ENCODE results near the gene PHYHD1. TPM values are rescaled to one million over a fixed set of nuclear protein-coding genes. Genes with fewer than 3 reads are reported as not detected.

PHYHD1 gene
- total RNA-seq (2014; rRNA removed; shearing (Covaris generic)) (69.0 and 83.5 TPM in 2 replicates), total RNA-seq (2022) (132 and 150 TPM in 2 replicates), Bru-seq, nascent RNA (percentile 68 among the genes with signal in this experiment), BruChase-seq, experiment 1, labeled RNA remaining after a 6-hour chase (percentile 80 among the genes with signal in this experiment), BruChase-seq, experiment 2, labeled RNA remaining after a 2-hour chase (percentile 74 among the genes with signal in this experiment)
- long read RNA-seq, transcript PHYHD1-201 (12 exons, 1,599 nt): minor isoform, 15 of 157 reads
- long read RNA-seq, transcript PHYHD1-203 (13 exons, 2,133 nt): major isoform, 47 of 157 reads
- long read RNA-seq, partial matches to known transcripts: 17 of 157 reads
- long read RNA-seq, other reads (novel, unspliced or antisense): 77 of 157 reads

GRCh38 chr9:128920381-128921058, at the start of gene PHYHD1:
PHYHD1 (plus strand) TSS chr9:128920982; CDS start chr9:128922324, 1,342 bp downstream.
- H3K27ac ChIP-seq (ENCODE audit: low read depth, low read length, poor library complexity, severe bottlenecking): peak within 1 kb of the TSS; percentile 98
- CTCF ChIA-PET (ENCODE audit: unreplicated experiment): interaction anchor here (1.2 kb wide), 1 partner anchor 38 kb away, joined by 4 read pairs; the partner anchor contains the start of genes KYAT1 and LRRC8A

GRCh38 chr9:128877852-128878251, 42.9 kb upstream of the PHYHD1 start:
- Histone ChIP-seq H2AFZ (ENCODE audit: low read length) (no peak overlapping the region), H3K4me3 (ENCODE audit: low read depth, low read length, poor library complexity, severe bottlenecking) (no peak overlapping the region), H4K20me1 (ENCODE audit: insufficient read depth, low read length) (no peaks in the 10 kb centered on the region), H3K4me1 (ENCODE audit: insufficient read depth, low read length, poor library complexity, severe bottlenecking) (peaks cover 26% of the 10 kb centered on the region), H3K27ac (ENCODE audit: low read depth, low read length, poor library complexity, severe bottlenecking) (no peak overlapping the region), H3K9me2 (ENCODE audit: insufficient read depth, low read length) (no peaks in the 10 kb centered on the region), H3K4me2 (ENCODE audit: low read length) (no peak overlapping the region), H3K36me3 (ENCODE audit: insufficient read depth, low read length) (peaks cover 11% of the 10 kb centered on the region; the same call in 1 of the 2 replicates), H3K79me2 (ENCODE audit: insufficient read depth, low read depth, low read length) (peaks cover 51% of the 10 kb centered on the region), H3K9me3 (ENCODE audit: low read length) (no peaks in the 10 kb centered on the region)
- CTCF ChIA-PET (ENCODE audit: unreplicated experiment): interaction anchor here (1.0 kb wide), 2 partner anchors 15 to 51 kb away, joined by 4 to 5 read pairs; no protein-coding TSS in a partner anchor
- BruUV-seq (replicated peaks): no TSS peak
- intact Hi-C loops (cut with micrococcal nuclease; ENCODE audit: unreplicated experiment): no loop called here
- peak; percentile 51 for DNase-seq (ENCODE audit: low spot score)
- TF ChIP-seq, protein P1, sequence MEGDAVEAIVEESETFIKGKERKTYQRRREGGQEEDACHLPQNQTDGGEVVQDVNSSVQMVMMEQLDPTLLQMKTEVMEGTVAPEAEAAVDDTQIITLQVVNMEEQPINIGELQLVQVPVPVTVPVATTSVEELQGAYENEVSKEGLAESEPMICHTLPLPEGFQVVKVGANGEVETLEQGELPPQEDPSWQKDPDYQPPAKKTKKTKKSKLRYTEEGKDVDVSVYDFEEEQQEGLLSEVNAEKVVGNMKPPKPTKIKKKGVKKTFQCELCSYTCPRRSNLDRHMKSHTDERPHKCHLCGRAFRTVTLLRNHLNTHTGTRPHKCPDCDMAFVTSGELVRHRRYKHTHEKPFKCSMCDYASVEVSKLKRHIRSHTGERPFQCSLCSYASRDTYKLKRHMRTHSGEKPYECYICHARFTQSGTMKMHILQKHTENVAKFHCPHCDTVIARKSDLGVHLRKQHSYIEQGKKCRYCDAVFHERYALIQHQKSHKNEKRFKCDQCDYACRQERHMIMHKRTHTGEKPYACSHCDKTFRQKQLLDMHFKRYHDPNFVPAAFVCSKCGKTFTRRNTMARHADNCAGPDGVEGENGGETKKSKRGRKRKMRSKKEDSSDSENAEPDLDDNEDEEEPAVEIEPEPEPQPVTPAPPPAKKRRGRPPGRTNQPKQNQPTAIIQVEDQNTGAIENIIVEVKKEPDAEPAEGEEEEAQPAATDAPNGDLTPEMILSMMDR (conservative IDR thresholded peaks at IDR 0.05; ENCODE audit: low read length): peak; percentile 58; the same call in 1 of the 2 replicates
- TF ChIP-seq EZH2phosphoT487 (IDR thresholded peaks at IDR 0.05; ENCODE audit: borderline replicate concordance, low read depth, low read length): no peak
- POLR2A ChIA-PET: interaction anchor here (0.6 to 1.7 kb wide), 3 partner anchors 9 to 43 kb away, joined by 3 to 4 read pairs (median 4); partner anchors contain the start of gene PHYHD1

More at GRCh38 chr9:128920381-128921058, at the start of gene PHYHD1:
- H3K9me2 ChIP-seq (ENCODE audit: insufficient read depth, low read length): no peaks in the 10 kb centered on the region
- peak; percentile 87 for DNase-seq (ENCODE audit: low spot score)
- no TSS peak for BruUV-seq (replicated peaks)
- peaks cover 33% of the 10 kb centered on the region for H3K4me1 ChIP-seq (ENCODE audit: insufficient read depth, low read length, poor library complexity, severe bottlenecking)
- H2AFZ ChIP-seq (ENCODE audit: low read length): peak within 1 kb of the TSS; percentile 37
- H3K4me3 ChIP-seq (ENCODE audit: low read depth, low read length, poor library complexity, severe bottlenecking): peak within 1 kb of the TSS; percentile 79
- H4K20me1 ChIP-seq (ENCODE audit: insufficient read depth, low read length): no peaks in the 10 kb centered on the region
- peak within 1 kb of the TSS; percentile 97 for H3K4me2 ChIP-seq (ENCODE audit: low read length)
- intact Hi-C loops (cut with micrococcal nuclease; ENCODE audit: unreplicated experiment): loop anchor here (1.0 to 10.0 kb wide), 5 partner anchors 18 to 368 kb away; partner anchors contain the start of genes KYAT1, SPTAN1 and ZDHHC12
- no peaks in the 10 kb centered on the region for H3K9me3 ChIP-seq (ENCODE audit: low read length)
- TF ChIP-seq, protein P1 (conservative IDR thresholded peaks at IDR 0.05; ENCODE audit: low read length): no peak
- TF ChIP-seq EZH2phosphoT487 (IDR thresholded peaks at IDR 0.05; ENCODE audit: borderline replicate concordance, low read depth, low read length): no peak
- POLR2A ChIA-PET: interaction anchor here (0.7 to 1.4 kb wide), 6 partner anchors 8 to 45 kb away, joined by 3 to 4 read pairs (median 3); no protein-coding TSS in a partner anchor
- peaks cover 5% of the 10 kb centered on the region; the same call in 1 of the 2 replicates for H3K79me2 ChIP-seq (ENCODE audit: insufficient read depth, low read depth, low read length)
- H3K36me3 ChIP-seq (ENCODE audit: insufficient read depth, low read length): peaks cover 38% of the 10 kb centered on the region; the same call in 1 of the 2 replicates
